OCI-LY1 (cell line): Measurements from ENCODE around the gene ELAC2.

ENCODE experiments used
- EZH2 ChIP-seq: fragments of 200-600 bp; sonication (generic), shearing (Covaris generic); IDR thresholded peaks from 2 replicates; pipeline ENCODE4 v1.8.0; 2017; ENCODE audit warnings: borderline replicate concordance, mixed run types, mild to moderate bottlenecking, antibody characterized with exemption, low read length, moderate library complexity, mixed read lengths
- TF ChIP-seq, protein P1 (sequence below): fragments of 200-600 bp; sonication (generic), shearing (Covaris generic); IDR thresholded peaks from 2 replicates; pipeline ENCODE4 v1.5.1; 2017; ENCODE audit warnings: mild to moderate bottlenecking, antibody characterized with exemption, low read length, moderate library complexity, mixed read lengths

DNA sequence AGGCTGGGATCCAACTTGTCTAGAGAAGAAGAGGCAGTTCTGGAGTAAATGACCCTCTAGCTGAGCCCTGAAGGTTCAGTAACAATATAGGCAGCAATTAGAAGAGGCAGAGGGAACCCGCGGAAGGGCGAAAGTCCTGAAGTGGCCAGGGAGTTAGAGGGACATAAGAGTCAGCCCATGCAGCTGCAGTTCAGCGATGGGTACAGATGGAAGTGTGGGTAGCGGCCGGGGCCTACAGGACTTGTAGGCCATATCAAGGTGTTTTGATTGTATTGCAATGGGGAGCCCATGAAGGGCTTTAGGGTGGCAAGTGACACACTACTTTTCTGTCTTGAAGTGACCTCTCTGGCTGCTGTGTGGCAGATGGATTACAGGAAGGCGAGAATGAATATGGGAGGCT, 3.0 kb downstream of the ELAC2 start:
- TF ChIP-seq, protein P1, sequence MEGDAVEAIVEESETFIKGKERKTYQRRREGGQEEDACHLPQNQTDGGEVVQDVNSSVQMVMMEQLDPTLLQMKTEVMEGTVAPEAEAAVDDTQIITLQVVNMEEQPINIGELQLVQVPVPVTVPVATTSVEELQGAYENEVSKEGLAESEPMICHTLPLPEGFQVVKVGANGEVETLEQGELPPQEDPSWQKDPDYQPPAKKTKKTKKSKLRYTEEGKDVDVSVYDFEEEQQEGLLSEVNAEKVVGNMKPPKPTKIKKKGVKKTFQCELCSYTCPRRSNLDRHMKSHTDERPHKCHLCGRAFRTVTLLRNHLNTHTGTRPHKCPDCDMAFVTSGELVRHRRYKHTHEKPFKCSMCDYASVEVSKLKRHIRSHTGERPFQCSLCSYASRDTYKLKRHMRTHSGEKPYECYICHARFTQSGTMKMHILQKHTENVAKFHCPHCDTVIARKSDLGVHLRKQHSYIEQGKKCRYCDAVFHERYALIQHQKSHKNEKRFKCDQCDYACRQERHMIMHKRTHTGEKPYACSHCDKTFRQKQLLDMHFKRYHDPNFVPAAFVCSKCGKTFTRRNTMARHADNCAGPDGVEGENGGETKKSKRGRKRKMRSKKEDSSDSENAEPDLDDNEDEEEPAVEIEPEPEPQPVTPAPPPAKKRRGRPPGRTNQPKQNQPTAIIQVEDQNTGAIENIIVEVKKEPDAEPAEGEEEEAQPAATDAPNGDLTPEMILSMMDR = no peak
- TF ChIP-seq EZH2 = no peak
